Keratinocyte (primary cell): ENCODE measurements around the gene GRK3. TPM values are rescaled to one million over a fixed set of nuclear protein-coding genes. Genes with fewer than 3 reads are reported as not detected.

ENCODE experiments used
- DNase-seq: peaks from one replicate; pipeline ENCODE4 v3.0.0-alpha.2; 2011; ENCODE audit warnings: low read depth, missing footprints, low spot score
- FAIRE-seq: peaks from 2 replicates; lab custom pipeline; 2011; peaks lifted over from hg19 to GRCh38; lab: Jason Lieb, UNC
- H2AFZ ChIP-seq: 2 replicates; pipeline ENCODE4 v1.6.0; 2012; ENCODE audit warnings: low read length, control low read depth, inconsistent platforms; ENCODE audit not compliant: control insufficient read depth
- H3K27ac ChIP-seq: 2 replicates; pipeline ENCODE4 v1.5.1; 2011; ENCODE audit warnings: low read length; ENCODE audit not compliant: control insufficient read depth, insufficient read depth
- H3K27me3 ChIP-seq: 3 replicates; pipeline ENCODE4 v1.6.0; 2011; ENCODE audit warnings: low read length; ENCODE audit not compliant: control insufficient read depth, insufficient read depth; ENCODE audit errors: extremely low read depth
- H3K36me3 ChIP-seq, 2 experiments: 2 replicates in 1 of 2; 3 replicates in 1 of 2; pipeline ENCODE4 v1.5.1; 2011; ENCODE audit warnings: low read length in 2 of 2, mild to moderate bottlenecking in 1 of 2; ENCODE audit not compliant: control insufficient read depth in 2 of 2, insufficient read depth in 2 of 2; ENCODE audit errors: extremely low read depth in 1 of 2
- H3K4me1 ChIP-seq: 3 replicates; pipeline ENCODE4 v1.5.1; 2011; ENCODE audit warnings: low read length; ENCODE audit not compliant: control insufficient read depth, insufficient read depth; ENCODE audit errors: extremely low read depth
- H3K4me2 ChIP-seq: 3 replicates; pipeline ENCODE4 v1.6.0; 2011; ENCODE audit warnings: low read depth, low read length; ENCODE audit not compliant: control insufficient read depth, insufficient read depth; ENCODE audit errors: extremely low read depth
- H3K4me3 ChIP-seq, 3 experiments: fragments of 200-600 bp in 1 of 3; sonication (generic) in 1 of 3; 2 replicates in 2 of 3; 3 replicates in 1 of 3; pipeline ENCODE4 v1.5.1; 2011 to 2016; ENCODE audit warnings: low read length in 3 of 3, mild to moderate bottlenecking in 3 of 3, control low read depth in 2 of 3, inconsistent platforms in 1 of 3, low read depth in 1 of 3, mixed read lengths in 1 of 3, mixed run types in 1 of 3, moderate library complexity in 1 of 3; ENCODE audit not compliant: control insufficient read depth in 2 of 3, insufficient read depth in 2 of 3; ENCODE audit errors: extremely low read depth in 1 of 3
- H3K79me2 ChIP-seq: 2 replicates; pipeline ENCODE4 v1.6.0; 2012; ENCODE audit warnings: low read length; ENCODE audit not compliant: control insufficient read depth, insufficient read depth
- H3K9ac ChIP-seq: 3 replicates; pipeline ENCODE4 v1.6.0; 2011; ENCODE audit warnings: low read length; ENCODE audit not compliant: control insufficient read depth, insufficient read depth; ENCODE audit errors: extremely low read depth
- H3K9me1 ChIP-seq: 3 replicates; pipeline ENCODE4 v1.6.0; 2011; ENCODE audit warnings: low read length; ENCODE audit not compliant: control insufficient read depth, insufficient read depth; ENCODE audit errors: extremely low read depth
- H3K9me3 ChIP-seq: 2 replicates; pipeline ENCODE4 v1.5.1; 2012; ENCODE audit warnings: low read depth, low read length; ENCODE audit not compliant: control insufficient read depth
- H4K20me1 ChIP-seq: 3 replicates; pipeline ENCODE4 v1.6.0; 2011; ENCODE audit warnings: low read length; ENCODE audit not compliant: control insufficient read depth, insufficient read depth; ENCODE audit errors: extremely low read depth
- CTCF ChIP-seq, 3 experiments: IDR thresholded peaks in 1 of 3; conservative IDR thresholded peaks in 1 of 3; optimal IDR thresholded peaks in 1 of 3; 2 replicates in 2 of 3; 3 replicates in 1 of 3; pipeline versions ENCODE3 to v1.5.1; 2011; ENCODE audit warnings: low read length in 3 of 3, mild to moderate bottlenecking in 3 of 3, moderate library complexity in 2 of 3, control low read depth in 1 of 3, inconsistent platforms in 1 of 3; ENCODE audit not compliant: insufficient read depth in 2 of 3; ENCODE audit errors: extremely low read depth in 1 of 3
- EZH2 ChIP-seq: IDR thresholded peaks from one replicate; pipeline ENCODE4 v1.6.1; 2012; ENCODE audit warnings: inconsistent platforms, mild to moderate bottlenecking, low read length, moderate library complexity
- dilution Hi-C: fragments of 300-500 bp; cut with MboI; formaldehyde crosslinking; loops from one replicate; pipeline ENCODE4 v1.7.0; 2020; ENCODE audit warnings: low sequenced_read_pairs; ENCODE audit not compliant: extremely low pct_ligation_motif_present
- polyA plus RNA-seq, 5 experiments: library from polyadenylated mRNA; depleted of rRNA in 3 of 5; stranded (reverse) in 3 of 5; stranded (forward) in 1 of 5; unstranded in 1 of 5; fragments of >200 nt; gene quantifications; 1 replicate in 1 of 5; 2 replicates in 3 of 5; 3 replicates in 1 of 5; pipeline versions ENCODE4 v1.2.1 to v1.2.3, GENCODE V29; 2011 to 2012; ENCODE audit warnings: missing spikeins in 2 of 5, low read depth in 1 of 5, low replicate concordance in 1 of 5

GRK3 gene
- polyA plus RNA-seq, 1 donor (not counting 4 experiments of a cell fraction or from before 2014, with no cell fraction given), result 8.1 TPM

GRCh38 chr22:25670070-25670461 is 105.6 kb downstream of the GRK3 start:
- no peak overlapping the region for H3K9ac ChIP-seq
- H3K4me2 ChIP-seq, result no peak overlapping the region
- TF ChIP-seq EZH2 (no peak), CTCF (optimal IDR thresholded peaks at IDR 0.05 in 1 of 3, IDR thresholded peaks at IDR 0.05 in 1 of 3, conservative IDR thresholded peaks at IDR 0.05 in 1 of 3; ENCODE audit: extremely low read depth in 1 of 3, insufficient read depth in 2 of 3, low read length in 3 of 3) (no peak)
- H3K79me2 ChIP-seq, result no peaks in the 10 kb centered on the region
- H3K4me3 ChIP-seq, result no peak overlapping the region
- H4K20me1 ChIP-seq, result no peaks in the 10 kb centered on the region
- FAIRE-seq (no peak), DNase-seq (no peak)
- no peak overlapping the region for H3K27ac ChIP-seq
- no peak overlapping the region for H2AFZ ChIP-seq
- H3K9me3 ChIP-seq, result no peaks in the 10 kb centered on the region
- peaks cover 3% of the 10 kb centered on the region for H3K9me1 ChIP-seq
- dilution Hi-C loops, result no loop called here
- H3K27me3 ChIP-seq, result no peaks in the 10 kb centered on the region
- H3K36me3 ChIP-seq, result no peaks in the 10 kb centered on the region
- H3K4me1 ChIP-seq, result peaks cover 7% of the 10 kb centered on the region

GRCh38 chr22:25672289-25673084 is 108.0 kb downstream of the GRK3 start:
- H3K9ac ChIP-seq, result no peak overlapping the region
- no peak overlapping the region for H3K27ac ChIP-seq
- no peaks in the 10 kb centered on the region for H3K9me1 ChIP-seq
- no peak overlapping the region for H2AFZ ChIP-seq
- peaks cover 7% of the 10 kb centered on the region for H3K4me1 ChIP-seq
- DNase-seq, result no peak
- no peaks in the 10 kb centered on the region for H3K36me3 ChIP-seq
- no peaks in the 10 kb centered on the region for H4K20me1 ChIP-seq
- no peaks in the 10 kb centered on the region for H3K27me3 ChIP-seq
- FAIRE-seq, result no peak
- no peak overlapping the region for H3K4me3 ChIP-seq
- no peaks in the 10 kb centered on the region for H3K9me3 ChIP-seq
- dilution Hi-C loops, result no loop called here
- no peak overlapping the region for H3K4me2 ChIP-seq
- H3K79me2 ChIP-seq, result no peaks in the 10 kb centered on the region
- TF ChIP-seq EZH2, result no peak
- TF ChIP-seq CTCF (optimal IDR thresholded peaks at IDR 0.05 in 1 of 3, IDR thresholded peaks at IDR 0.05 in 1 of 3, conservative IDR thresholded peaks at IDR 0.05 in 1 of 3; ENCODE audit: extremely low read depth in 1 of 3, insufficient read depth in 2 of 3, low read length in 3 of 3), result no peak
